Neuronal stem cell (in vitro differentiated cells): ENCODE measurements around the gene APOL5.

Experiments
- DNase-seq: peaks from one replicate; pipeline ENCODE4 v3.0.0-alpha.2; 2013; ENCODE audit warnings: low spot score
- H2AFZ ChIP-seq: one replicate; pipeline ENCODE4 v1.6.1; 2013; ENCODE audit warnings: mild to moderate bottlenecking, low read length, inconsistent platforms
- H2AK5ac ChIP-seq: 2 replicates; pipeline ENCODE4 v1.6.1; 2013; ENCODE audit warnings: low read depth, mild to moderate bottlenecking, inconsistent platforms, low read length, moderate library complexity, mixed read lengths
- H2BK120ac ChIP-seq: 2 replicates; pipeline ENCODE4 v1.6.1; 2013; ENCODE audit warnings: low read depth, mild to moderate bottlenecking, inconsistent platforms, low read length, moderate library complexity, mixed read lengths
- H2BK12ac ChIP-seq: one replicate; pipeline ENCODE4 v1.6.1; 2013; ENCODE audit warnings: low read length, inconsistent platforms
- H2BK15ac ChIP-seq: 2 replicates; pipeline ENCODE4 v1.6.1; 2013; ENCODE audit warnings: mild to moderate bottlenecking, low read length, inconsistent platforms, mixed read lengths
- H2BK5ac ChIP-seq: one replicate; pipeline ENCODE4 v1.6.1; 2013; ENCODE audit warnings: inconsistent platforms, mild to moderate bottlenecking, low read length, moderate library complexity
- H3K14ac ChIP-seq: one replicate; pipeline ENCODE4 v1.6.1; 2013; ENCODE audit warnings: low read length, inconsistent platforms
- H3K18ac ChIP-seq: 2 replicates; pipeline ENCODE4 v1.6.1; 2013; ENCODE audit warnings: low read length, inconsistent platforms
- H3K23ac ChIP-seq: 2 replicates; pipeline ENCODE4 v1.6.1; 2013; ENCODE audit warnings: low read depth, mild to moderate bottlenecking, mixed read lengths, low read length, inconsistent platforms; ENCODE audit not compliant: poor library complexity
- H3K27ac ChIP-seq: replicated peaks from 3 replicates; pipeline ENCODE4 v1.5.1; 2013; ENCODE audit warnings: low read length, inconsistent platforms
- H3K27me3 ChIP-seq, 3 experiments: 2 replicates each; pipeline ENCODE4 v1.6.1; 2013; ENCODE audit warnings: low read length in 3 of 3, mild to moderate bottlenecking in 2 of 3, inconsistent platforms in 1 of 3, low read depth in 1 of 3, mixed read lengths in 1 of 3, moderate library complexity in 1 of 3; ENCODE audit not compliant: control insufficient read depth in 3 of 3, insufficient read depth in 3 of 3
- H3K36me3 ChIP-seq, 2 donors: replicated peaks in 1 of 2; 2 replicates each; pipeline ENCODE4 v1.6.1; 2013; ENCODE audit warnings: low read length in 2 of 2; ENCODE audit not compliant: control insufficient read depth in 2 of 2, insufficient read depth in 2 of 2
- H3K4ac ChIP-seq: 2 replicates; pipeline ENCODE4 v1.6.1; 2013; ENCODE audit warnings: inconsistent platforms, mild to moderate bottlenecking, low read length, moderate library complexity
- H3K4me1 ChIP-seq, 2 donors: 1 replicate in 1 of 2; 2 replicates in 1 of 2; pipeline ENCODE4 v1.6.1; 2013; ENCODE audit warnings: low read length in 2 of 2, low read depth in 1 of 2; ENCODE audit not compliant: control insufficient read depth in 2 of 2, insufficient read depth in 1 of 2
- H3K4me2 ChIP-seq: one replicate; pipeline ENCODE4 v1.6.1; 2013; ENCODE audit warnings: mild to moderate bottlenecking, low read length, inconsistent platforms; ENCODE audit not compliant: insufficient read depth, poor library complexity, severe bottlenecking
- H3K4me3 ChIP-seq, 2 donors: 2 replicates each; pipeline ENCODE4 v1.5.1; 2013; ENCODE audit warnings: low read length in 2 of 2, mild to moderate bottlenecking in 2 of 2, inconsistent platforms in 1 of 2, moderate library complexity in 1 of 2
- H3K79me1 ChIP-seq: one replicate; pipeline ENCODE4 v1.6.1; 2013; ENCODE audit warnings: low read depth, mild to moderate bottlenecking, inconsistent platforms, low read length, moderate library complexity
- H3K9ac ChIP-seq: one replicate; pipeline ENCODE4 v1.6.1; 2013; ENCODE audit warnings: mild to moderate bottlenecking, low read depth, low read length, inconsistent platforms; ENCODE audit not compliant: poor library complexity
- H3K9me3 ChIP-seq, 2 donors: replicated peaks in 1 of 2; 2 replicates each; pipeline versions ENCODE3 to v1.6.1; 2013; ENCODE audit warnings: low read length in 2 of 2, mild to moderate bottlenecking in 2 of 2, inconsistent platforms in 1 of 2, low read depth in 1 of 2, mixed read lengths in 1 of 2, moderate library complexity in 1 of 2; ENCODE audit not compliant: control insufficient read depth in 2 of 2, insufficient read depth in 1 of 2
- H4K8ac ChIP-seq: one replicate; pipeline ENCODE4 v1.6.1; 2013; ENCODE audit warnings: low read depth, mild to moderate bottlenecking, inconsistent platforms, low read length, moderate library complexity
- H4K91ac ChIP-seq: one replicate; pipeline ENCODE4 v1.6.1; 2013; ENCODE audit warnings: low read length, low read depth, mild to moderate bottlenecking, inconsistent platforms; ENCODE audit not compliant: poor library complexity
- WGBS, 2 donors: extraction: QIAGEN DNeasy Blood & Tissue Kit; methylation state at CpG; one replicate each; pipeline ENCODE4 v1.1.7; 2013; ENCODE audit warnings: missing lambda C conversion rate in 2 of 2, mixed read lengths in 1 of 2; ENCODE audit not compliant: insufficient read length in 2 of 2, insufficient replicate concordance in 1 of 2; ENCODE audit errors: extremely low coverage in 2 of 2; 5-methylcytosine and 5-hydroxymethylcytosine counted together

The APOL5 gene

DNA sequence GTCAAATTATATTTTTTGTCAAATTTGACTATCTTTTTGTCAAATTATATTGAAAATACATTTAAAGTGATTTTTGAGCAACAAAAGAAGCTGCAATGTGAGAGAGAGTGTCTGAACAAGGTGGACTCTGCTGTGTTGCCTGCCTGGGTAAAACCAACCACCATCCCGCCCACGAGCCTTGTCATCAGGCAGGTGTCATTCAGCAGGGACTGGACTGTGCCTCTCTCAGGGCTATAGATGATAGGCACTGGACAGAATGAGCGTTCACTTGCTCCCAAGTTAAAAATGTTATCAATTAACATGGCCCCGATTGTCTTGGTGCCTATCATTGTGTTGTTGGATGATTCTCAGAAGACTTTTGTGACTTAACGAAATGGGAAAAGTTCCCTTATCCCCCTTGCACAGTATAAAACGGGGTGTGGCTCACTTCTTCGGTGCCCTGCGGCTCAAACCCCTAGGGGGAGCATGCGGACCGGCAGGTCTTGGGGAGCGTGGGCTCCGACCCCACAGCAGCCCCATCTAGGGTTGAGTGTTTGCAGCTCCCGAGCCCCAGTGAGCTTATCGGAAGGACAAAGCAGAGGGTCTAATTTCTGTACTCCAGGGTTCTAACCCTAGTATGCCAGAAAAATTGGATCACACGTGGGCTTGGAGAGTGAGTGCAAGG lies 1.7 kb downstream of the APOL5 start:
- no peak overlapping the region for H3K14ac ChIP-seq

GRCh38 chr22:35721960-35722359 lies 4.3 kb downstream of the APOL5 start:
- no CpG with 5 or more reads among the region's 4 CpGs for WGBS, 2 donors
- no peaks in the 10 kb centered on the region for H3K79me1 ChIP-seq
- no peak for DNase-seq

More for the DNA sequence above, 1.7 kb downstream of the APOL5 start:
- Histone ChIP-seq H3K4ac (no peak overlapping the region), H3K4me1 (no peaks in the 10 kb centered on the region), H3K9me3 (peaks cover 0 to 2% of the 10 kb centered on the region in 2 donors), H2BK5ac (no peak overlapping the region), H3K36me3 (no peaks in the 10 kb centered on the region), H2AK5ac (no peak overlapping the region), H3K27ac (no peak overlapping the region), H3K9ac (no peak overlapping the region), H3K23ac (no peak overlapping the region), H2BK12ac (no peak overlapping the region), H2AFZ (no peak overlapping the region), H3K4me3 (no peak overlapping the region), H4K91ac (no peak overlapping the region), H3K4me2 (no peak overlapping the region), H2BK15ac (no peak overlapping the region), H3K27me3 (no peaks in the 10 kb centered on the region), H3K18ac (no peak overlapping the region), H4K8ac (no peak overlapping the region), H3K79me1 (no peaks in the 10 kb centered on the region), H2BK120ac (no peak overlapping the region)
- DNase-seq = no peak
- WGBS, 2 donors = no CpG with 5 or more reads among the region's 15 CpGs

GRCh38 chr22:35725521-35725920 lies 7.8 kb downstream of the APOL5 start:
- Histone ChIP-seq H3K4me3 (no peak overlapping the region), H3K79me1 (no peaks in the 10 kb centered on the region), H3K18ac (no peak overlapping the region), H2BK15ac (no peak overlapping the region), H3K9ac (no peak overlapping the region), H3K4me1 (no peaks in the 10 kb centered on the region), H2BK12ac (no peak overlapping the region), H3K23ac (no peak overlapping the region), H3K4me2 (no peak overlapping the region), H4K8ac (no peak overlapping the region), H2BK5ac (no peak overlapping the region), H3K27ac (no peak overlapping the region), H2AK5ac (no peak overlapping the region), H3K4ac (no peak overlapping the region), H2BK120ac (no peak overlapping the region), H4K91ac (no peak overlapping the region), H3K36me3 (no peaks in the 10 kb centered on the region), H3K14ac (no peak overlapping the region), H3K9me3 (no peaks in the 10 kb centered on the region), H3K27me3 (no peaks in the 10 kb centered on the region), H2AFZ (no peak overlapping the region)
- no peak for DNase-seq
- WGBS, 2 donors = no CpG with 5 or more reads among the region's 11 CpGs

More at GRCh38 chr22:35721960-35722359, 4.3 kb downstream of the APOL5 start:
- no peak overlapping the region for H3K18ac ChIP-seq
- no peaks in the 10 kb centered on the region for H3K4me1 ChIP-seq
- H3K27ac ChIP-seq = no peak overlapping the region
- H4K8ac ChIP-seq = no peak overlapping the region
- H3K27me3 ChIP-seq = no peaks in the 10 kb centered on the region
- no peaks in the 10 kb centered on the region for H3K36me3 ChIP-seq
- no peak overlapping the region for H3K23ac ChIP-seq
- H2BK5ac ChIP-seq = no peak overlapping the region
- peaks cover 0 to 2% of the 10 kb centered on the region in 2 donors for H3K9me3 ChIP-seq
- no peak overlapping the region for H2BK12ac ChIP-seq
- no peak overlapping the region for H4K91ac ChIP-seq
- H2BK120ac ChIP-seq = no peak overlapping the region
- H3K4me2 ChIP-seq = no peak overlapping the region
- no peak overlapping the region for H2AK5ac ChIP-seq
- H3K9ac ChIP-seq = no peak overlapping the region
- no peak overlapping the region for H3K4me3 ChIP-seq
- H2BK15ac ChIP-seq = no peak overlapping the region
- H3K14ac ChIP-seq = no peak overlapping the region
- no peak overlapping the region for H3K4ac ChIP-seq
- no peak overlapping the region for H2AFZ ChIP-seq

DNA sequence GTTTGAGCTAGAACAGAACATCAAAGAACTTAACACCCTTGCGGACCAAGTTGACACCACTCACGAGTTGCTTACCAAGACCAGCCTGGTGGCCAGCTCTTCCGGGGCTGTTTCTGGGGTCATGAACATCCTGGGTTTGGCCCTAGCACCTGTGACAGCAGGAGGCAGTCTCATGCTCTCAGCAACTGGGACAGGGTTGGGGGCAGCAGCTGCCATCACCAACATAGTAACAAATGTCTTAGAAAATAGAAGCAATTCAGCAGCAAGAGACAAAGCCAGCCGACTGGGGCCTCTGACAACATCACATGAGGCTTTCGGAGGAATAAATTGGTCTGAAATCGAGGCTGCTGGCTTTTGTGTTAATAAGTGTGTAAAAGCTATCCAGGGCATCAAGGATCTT lies 8.7 kb downstream of the APOL5 start:
- Histone ChIP-seq H3K4me2 (no peak overlapping the region), H3K27me3 (no peaks in the 10 kb centered on the region), H3K27ac (no peak overlapping the region), H3K4me1 (no peaks in the 10 kb centered on the region), H3K4me3 (no peak overlapping the region), H3K4ac (no peak overlapping the region), H2AFZ (no peak overlapping the region), H3K79me1 (no peaks in the 10 kb centered on the region), H3K14ac (no peak overlapping the region), H3K36me3 (no peaks in the 10 kb centered on the region), H3K9ac (no peak overlapping the region), H3K23ac (no peak overlapping the region), H2BK12ac (no peak overlapping the region), H4K91ac (no peak overlapping the region), H3K18ac (no peak overlapping the region), H2AK5ac (no peak overlapping the region), H2BK5ac (no peak overlapping the region), H2BK120ac (no peak overlapping the region), H3K9me3 (no peaks in the 10 kb centered on the region), H4K8ac (no peak overlapping the region), H2BK15ac (no peak overlapping the region)
- no peak for DNase-seq
- WGBS, 2 donors = no CpG with 5 or more reads among the region's 6 CpGs
